Measurements from ENCODE around the gene UTP3.
"Not testable (repeated sequence)": the region's sequence is repeated elsewhere in the genome, so short reads cannot be mapped to it uniquely, and the experiment has no call there.

GRCh38 chr4:70702592-70702991, 14.3 kb downstream of the UTP3 start:
- TF ChIP-seq CTCF (conservative IDR thresholded peaks at IDR 0.05); EZH2 (IDR thresholded peaks at IDR 0.05; ENCODE audit: low read depth): not testable (repeated sequence)
